ENCODE results near the gene AGO4.
"Not testable (repeated sequence)": the region's sequence is repeated elsewhere in the genome, so short reads cannot be mapped to it uniquely, and the experiment has no call there.

DNA sequence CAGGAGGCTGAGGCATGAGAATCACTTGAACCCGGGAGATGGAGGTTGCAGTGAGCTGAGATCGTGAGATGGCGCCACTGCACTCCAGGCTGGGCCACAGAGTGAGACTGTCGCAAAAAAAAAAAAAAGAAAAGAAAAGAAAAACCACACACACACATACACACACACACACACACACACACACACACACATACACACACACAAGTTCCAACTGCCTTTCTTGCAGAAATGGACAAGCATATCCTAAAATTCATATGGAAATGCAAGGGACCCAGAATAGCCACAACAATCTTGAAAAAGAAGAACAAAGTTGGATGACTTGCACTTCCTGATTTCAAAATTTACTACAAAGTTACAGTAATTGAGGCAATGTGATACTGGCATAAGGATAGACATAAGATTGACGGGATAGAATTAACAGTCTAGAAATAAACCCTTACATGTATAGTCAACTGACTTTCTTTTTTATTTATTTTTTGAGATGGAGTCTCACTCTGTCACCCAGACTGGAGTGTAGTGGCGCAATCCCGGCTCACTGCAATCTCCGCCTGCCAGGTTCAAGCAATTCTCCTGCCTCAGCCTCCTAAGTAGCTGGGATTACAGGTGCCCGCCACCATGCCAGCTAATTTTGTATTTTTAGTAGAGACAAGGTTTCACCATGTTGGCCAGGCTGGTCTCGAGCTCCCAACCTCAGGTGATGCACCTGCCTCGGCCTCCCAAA is 7.5 kb upstream of the AGO4 start:
- TF ChIP-seq, protein P1, sequence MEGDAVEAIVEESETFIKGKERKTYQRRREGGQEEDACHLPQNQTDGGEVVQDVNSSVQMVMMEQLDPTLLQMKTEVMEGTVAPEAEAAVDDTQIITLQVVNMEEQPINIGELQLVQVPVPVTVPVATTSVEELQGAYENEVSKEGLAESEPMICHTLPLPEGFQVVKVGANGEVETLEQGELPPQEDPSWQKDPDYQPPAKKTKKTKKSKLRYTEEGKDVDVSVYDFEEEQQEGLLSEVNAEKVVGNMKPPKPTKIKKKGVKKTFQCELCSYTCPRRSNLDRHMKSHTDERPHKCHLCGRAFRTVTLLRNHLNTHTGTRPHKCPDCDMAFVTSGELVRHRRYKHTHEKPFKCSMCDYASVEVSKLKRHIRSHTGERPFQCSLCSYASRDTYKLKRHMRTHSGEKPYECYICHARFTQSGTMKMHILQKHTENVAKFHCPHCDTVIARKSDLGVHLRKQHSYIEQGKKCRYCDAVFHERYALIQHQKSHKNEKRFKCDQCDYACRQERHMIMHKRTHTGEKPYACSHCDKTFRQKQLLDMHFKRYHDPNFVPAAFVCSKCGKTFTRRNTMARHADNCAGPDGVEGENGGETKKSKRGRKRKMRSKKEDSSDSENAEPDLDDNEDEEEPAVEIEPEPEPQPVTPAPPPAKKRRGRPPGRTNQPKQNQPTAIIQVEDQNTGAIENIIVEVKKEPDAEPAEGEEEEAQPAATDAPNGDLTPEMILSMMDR (IDR thresholded peaks at IDR 0.05) = not testable (repeated sequence)
- not testable (repeated sequence) for TF ChIP-seq POLR2A (IDR thresholded peaks at IDR 0.05)

Data from gastroesophageal sphincter (tissue), 3 donors.